H9 (cell line): Measurements from ENCODE around the gene POU2F3. TPM values are rescaled to one million over a fixed set of nuclear protein-coding genes. Genes with fewer than 3 reads are reported as not detected.

Experiments
- DNase-seq: peaks from one replicate; pipeline ENCODE4 v3.0.0-alpha.2; 2017
- H2AFZ ChIP-seq: one replicate; pipeline ENCODE4 v1.6.1; 2013; ENCODE audit warnings: mild to moderate bottlenecking, low read length, control low read depth, moderate library complexity
- H2AK5ac ChIP-seq: 2 replicates; pipeline ENCODE4 v1.6.1; 2013; ENCODE audit warnings: low read length, control low read depth, mixed read lengths; ENCODE audit not compliant: insufficient read length
- H2BK120ac ChIP-seq: one replicate; pipeline ENCODE4 v1.6.1; 2013; ENCODE audit warnings: low read depth, mild to moderate bottlenecking, low read length, control low read depth, inconsistent platforms; ENCODE audit not compliant: poor library complexity, severe bottlenecking
- H2BK12ac ChIP-seq: 2 replicates; pipeline ENCODE4 v1.6.1; 2013; ENCODE audit warnings: low read length, control low read depth, mixed read lengths, low read depth; ENCODE audit not compliant: insufficient read length
- H2BK15ac ChIP-seq: 2 replicates; pipeline ENCODE4 v1.6.1; 2013; ENCODE audit warnings: low read depth, low read length, control low read depth
- H2BK20ac ChIP-seq: one replicate; pipeline ENCODE4 v1.6.1; 2013; ENCODE audit warnings: low read depth, mild to moderate bottlenecking, low read length, control low read depth, inconsistent platforms; ENCODE audit not compliant: poor library complexity, severe bottlenecking
- H2BK5ac ChIP-seq: 2 replicates; pipeline ENCODE4 v1.6.1; 2013; ENCODE audit warnings: low read length, control low read depth, mixed read lengths; ENCODE audit not compliant: insufficient read length
- H3K14ac ChIP-seq: 2 replicates; pipeline ENCODE4 v1.6.1; 2013; ENCODE audit warnings: low read length, control low read depth; ENCODE audit not compliant: insufficient read depth
- H3K18ac ChIP-seq: 2 replicates; pipeline ENCODE4 v1.6.1; 2013; ENCODE audit warnings: low read depth, mild to moderate bottlenecking, mixed read lengths, low read length, control low read depth; ENCODE audit not compliant: insufficient read length
- H3K23ac ChIP-seq: 2 replicates; pipeline ENCODE4 v1.6.1; 2013; ENCODE audit warnings: low read length, control low read depth, mixed read lengths, low read depth; ENCODE audit not compliant: insufficient read length
- H3K23me2 ChIP-seq: 2 replicates; pipeline ENCODE4 v1.6.1; 2013; ENCODE audit warnings: low read depth, mild to moderate bottlenecking, mixed read lengths, low read length, control low read depth; ENCODE audit not compliant: insufficient read length, poor library complexity, severe bottlenecking
- H3K27ac ChIP-seq: 2 replicates; pipeline ENCODE4 v1.5.1; 2013; ENCODE audit warnings: low read length, control low read depth, mixed read lengths, low read depth; ENCODE audit not compliant: insufficient read length
- H3K27me3 ChIP-seq: 2 replicates; pipeline ENCODE4 v1.6.1; 2013; ENCODE audit warnings: low read length, control low read depth, inconsistent platforms; ENCODE audit not compliant: insufficient read depth
- H3K4ac ChIP-seq: 2 replicates; pipeline ENCODE4 v1.6.1; 2013; ENCODE audit warnings: low read depth, mild to moderate bottlenecking, control low read depth, inconsistent platforms, low read length, moderate library complexity
- H3K4me1 ChIP-seq: 2 replicates; pipeline ENCODE4 v1.6.1; 2013; ENCODE audit warnings: low read length, control low read depth, inconsistent platforms; ENCODE audit not compliant: insufficient read depth
- H3K4me2 ChIP-seq: 2 replicates; pipeline ENCODE4 v1.6.1; 2013; ENCODE audit warnings: low read length, control low read depth, mixed read lengths; ENCODE audit not compliant: insufficient read length, insufficient read depth
- H3K56ac ChIP-seq: 2 replicates; pipeline ENCODE4 v1.6.1; 2013; ENCODE audit warnings: low read depth, mild to moderate bottlenecking, mixed read lengths, low read length, control low read depth; ENCODE audit not compliant: insufficient read length
- H3K79me1 ChIP-seq: 2 replicates; pipeline ENCODE4 v1.6.1; 2013; ENCODE audit warnings: low read depth, mild to moderate bottlenecking, moderate library complexity, low read length, control low read depth, inconsistent platforms; ENCODE audit not compliant: insufficient read depth, poor library complexity, severe bottlenecking
- H3K79me2 ChIP-seq: 2 replicates; pipeline ENCODE4 v1.6.1; 2013; ENCODE audit warnings: low read length, control low read depth, inconsistent platforms; ENCODE audit not compliant: insufficient read depth
- H3K9ac ChIP-seq: 2 replicates; pipeline ENCODE4 v1.6.1; 2013; ENCODE audit warnings: low read length, control low read depth, mixed read lengths; ENCODE audit not compliant: insufficient read length; ENCODE audit errors: extremely low read depth
- H3K9me3 ChIP-seq: one replicate; pipeline ENCODE4 v1.6.1; 2013; ENCODE audit warnings: low read depth, low read length, inconsistent platforms; ENCODE audit not compliant: control insufficient read depth
- H3T11ph ChIP-seq: one replicate; pipeline ENCODE4 v1.6.1; 2013; ENCODE audit warnings: mild to moderate bottlenecking, low read length, control low read depth, inconsistent platforms
- H4K20me1 ChIP-seq: one replicate; pipeline ENCODE4 v1.6.1; 2013; ENCODE audit not compliant: control insufficient read depth, insufficient read length, insufficient read depth
- H4K5ac ChIP-seq: 2 replicates; pipeline ENCODE4 v1.6.1; 2013; ENCODE audit warnings: low read depth, mild to moderate bottlenecking, mixed read lengths, low read length, control low read depth; ENCODE audit not compliant: insufficient read length
- H4K8ac ChIP-seq: replicated peaks from 2 replicates; pipeline ENCODE4 v1.6.1; 2013; ENCODE audit warnings: low read length, control low read depth, mixed read lengths, low read depth; ENCODE audit not compliant: insufficient read length
- H4K91ac ChIP-seq: 2 replicates; pipeline ENCODE4 v1.6.1; 2013; ENCODE audit warnings: low read depth, mild to moderate bottlenecking, moderate library complexity, mixed read lengths, low read length, control low read depth; ENCODE audit not compliant: insufficient read length
- H3K27ac Mint-ChIP-seq, 3 experiments: 2 replicates in 2 of 3; 3 replicates in 1 of 3; pipeline ENCODE4 v1.8.0; 2020 to 2021; ENCODE audit warnings: mixed read lengths in 3 of 3, mild to moderate bottlenecking in 1 of 3, moderate library complexity in 1 of 3
- H3K27me3 Mint-ChIP-seq: 2 replicates; pipeline ENCODE4 v1.8.0; 2021; ENCODE audit warnings: low read depth, mild to moderate bottlenecking, moderate library complexity, mixed read lengths
- H3K36me3 Mint-ChIP-seq, 3 experiments: 2 replicates in 2 of 3; 3 replicates in 1 of 3; pipeline ENCODE4 v1.8.0; 2020 to 2021; ENCODE audit warnings: low read depth in 3 of 3, mixed read lengths in 3 of 3; ENCODE audit not compliant: insufficient read depth in 1 of 3
- H3K4me1 Mint-ChIP-seq, 2 experiments: 2 replicates each; pipeline ENCODE4 v1.8.0; 2020; ENCODE audit warnings: mixed read lengths in 2 of 2
- H3K4me3 Mint-ChIP-seq, 2 experiments: 2 replicates in 1 of 2; 3 replicates in 1 of 2; pipeline ENCODE4 v1.8.0; 2020 to 2021; ENCODE audit warnings: mild to moderate bottlenecking in 2 of 2, mixed read lengths in 2 of 2, moderate library complexity in 1 of 2
- H3K9me3 Mint-ChIP-seq, 2 experiments: 2 replicates in 1 of 2; 3 replicates in 1 of 2; pipeline ENCODE4 v1.8.0; 2020; ENCODE audit warnings: mild to moderate bottlenecking in 2 of 2, mixed read lengths in 2 of 2, moderate library complexity in 1 of 2
- WGBS: extraction: QIAGEN DNeasy Blood & Tissue Kit; methylation state at CpG from one replicate; pipeline ENCODE4 v1.1.7; 2013; ENCODE audit warnings: missing lambda C conversion rate, low lambda C conversion rate, mixed read lengths; ENCODE audit not compliant: insufficient read length; ENCODE audit errors: extremely low coverage; 5-methylcytosine and 5-hydroxymethylcytosine counted together
- total RNA-seq: library from RNA; stranded (reverse); gene quantifications from 2 replicates; pipeline ENCODE4 v1.2.1, GENCODE V29; 2021
- TF ChIP-seq, protein P1 (sequence below): fragments of 200-600 bp; sonication (generic); conservative IDR thresholded peaks from 3 replicates; pipeline ENCODE4 v1.8.0; 2021; ENCODE audit warnings: antibody characterized with exemption, mild to moderate bottlenecking

Gene POU2F3
- total RNA-seq, 1 experiment from 2014 or later: 1.1 TPM

DNA sequence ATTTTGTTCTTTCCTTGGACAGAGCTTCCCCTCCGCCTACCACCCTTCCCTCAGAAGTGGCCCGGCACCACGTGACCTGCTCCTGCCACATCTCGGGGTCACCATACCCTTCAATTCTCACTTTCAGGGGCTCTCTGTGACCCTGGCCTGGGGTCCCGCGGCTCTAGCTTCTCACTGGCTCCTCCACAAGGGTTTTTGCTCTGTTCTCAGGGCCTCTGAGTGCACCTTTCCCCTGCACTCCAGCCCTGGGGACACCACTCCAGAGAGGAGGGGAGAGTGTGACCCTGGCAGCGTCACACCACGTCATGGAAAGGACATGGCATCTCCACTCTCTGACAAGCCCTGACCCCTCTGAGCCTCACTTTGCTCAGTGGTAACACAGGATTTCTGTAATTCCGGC is 17.4 kb downstream of the POU2F3 start:
- H2BK120ac ChIP-seq: no peak overlapping the region
- no CpG with 5 or more reads among the region's 9 CpGs for WGBS
- no peak overlapping the region for H3K9ac ChIP-seq
- H3K27ac Mint-ChIP-seq: no peak overlapping the region
- no peak overlapping the region for H3T11ph ChIP-seq
- H2BK20ac ChIP-seq: no peak overlapping the region
- no peak overlapping the region for H2BK5ac ChIP-seq
- no peak overlapping the region for H4K8ac ChIP-seq
- no peak overlapping the region for H3K23ac ChIP-seq
- H3K27me3 ChIP-seq: no peaks in the 10 kb centered on the region; the same call in 1 of the 2 replicates
- H3K4me3 Mint-ChIP-seq: no peak overlapping the region
- H3K4me1 ChIP-seq: peaks cover 17% of the 10 kb centered on the region
- H3K79me1 ChIP-seq: no peaks in the 10 kb centered on the region
- no peak overlapping the region for H3K4me2 ChIP-seq
- H2BK12ac ChIP-seq: no peak overlapping the region
- no peak overlapping the region for H4K91ac ChIP-seq
- no peak overlapping the region for H2BK15ac ChIP-seq
- no peaks in the 10 kb centered on the region for H3K79me2 ChIP-seq
- TF ChIP-seq, protein P1, sequence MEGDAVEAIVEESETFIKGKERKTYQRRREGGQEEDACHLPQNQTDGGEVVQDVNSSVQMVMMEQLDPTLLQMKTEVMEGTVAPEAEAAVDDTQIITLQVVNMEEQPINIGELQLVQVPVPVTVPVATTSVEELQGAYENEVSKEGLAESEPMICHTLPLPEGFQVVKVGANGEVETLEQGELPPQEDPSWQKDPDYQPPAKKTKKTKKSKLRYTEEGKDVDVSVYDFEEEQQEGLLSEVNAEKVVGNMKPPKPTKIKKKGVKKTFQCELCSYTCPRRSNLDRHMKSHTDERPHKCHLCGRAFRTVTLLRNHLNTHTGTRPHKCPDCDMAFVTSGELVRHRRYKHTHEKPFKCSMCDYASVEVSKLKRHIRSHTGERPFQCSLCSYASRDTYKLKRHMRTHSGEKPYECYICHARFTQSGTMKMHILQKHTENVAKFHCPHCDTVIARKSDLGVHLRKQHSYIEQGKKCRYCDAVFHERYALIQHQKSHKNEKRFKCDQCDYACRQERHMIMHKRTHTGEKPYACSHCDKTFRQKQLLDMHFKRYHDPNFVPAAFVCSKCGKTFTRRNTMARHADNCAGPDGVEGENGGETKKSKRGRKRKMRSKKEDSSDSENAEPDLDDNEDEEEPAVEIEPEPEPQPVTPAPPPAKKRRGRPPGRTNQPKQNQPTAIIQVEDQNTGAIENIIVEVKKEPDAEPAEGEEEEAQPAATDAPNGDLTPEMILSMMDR: no peak
- H3K14ac ChIP-seq: no peak overlapping the region; the same call in 1 of the 2 replicates
- H3K56ac ChIP-seq: no peak overlapping the region
- no peaks in the 10 kb centered on the region for H3K9me3 Mint-ChIP-seq
- no peak overlapping the region for H3K27ac ChIP-seq
- H3K18ac ChIP-seq: no peak overlapping the region
- no peaks in the 10 kb centered on the region for H3K9me3 ChIP-seq
- H4K5ac ChIP-seq: no peak overlapping the region
- H3K27me3 Mint-ChIP-seq: peaks cover 52% of the 10 kb centered on the region
- no peak overlapping the region for H2AK5ac ChIP-seq
- no peak for DNase-seq
- no peak overlapping the region for H3K4ac ChIP-seq
- H3K4me1 Mint-ChIP-seq: peaks cover 58 to 64% of the 10 kb centered on the region in 2 experiments
- peaks cover 4% of the 10 kb centered on the region for H3K23me2 ChIP-seq
- H2AFZ ChIP-seq: no peak overlapping the region
- H4K20me1 ChIP-seq: no peaks in the 10 kb centered on the region
- no peaks in the 10 kb centered on the region; a peak in 1 of 7 replicates for H3K36me3 Mint-ChIP-seq
